Measurements from ENCODE around the gene TFEB.
A peak's percentile ranks its signal among the peaks of the same experiment; 100 is the strongest.

The TFEB gene

GRCh38 chr6:41671376-41671775, 64.0 kb downstream of the TFEB start:
- DNase-seq, result no peak

- DNase-seq, result no peak
Observed at GRCh38 chr6:41670703-41671360, 64.6 kb downstream of the TFEB start.

- no peak for DNase-seq
Observed at GRCh38 chr6:41668968-41669367, 66.4 kb downstream of the TFEB start.

- DNase-seq, result no peak
Observed at GRCh38 chr6:41667195-41667594, 68.2 kb downstream of the TFEB start.

- no peak for DNase-seq
Observed at GRCh38 chr6:41664271-41664670, 71.1 kb downstream of the TFEB start.

GRCh38 chr6:41663568-41663967, 71.8 kb downstream of the TFEB start:
- no peak for DNase-seq

- DNase-seq, result peak; percentile 22
Observed at GRCh38 chr6:41659935-41660334, 75.5 kb downstream of the TFEB start.

- no peak for DNase-seq
Observed at GRCh38 chr6:41658636-41659035, 76.8 kb downstream of the TFEB start.

- no peak for DNase-seq
Observed at GRCh38 chr6:41657131-41658094, 78.0 kb downstream of the TFEB start.

GRCh38 chr6:41656002-41656691, 79.3 kb downstream of the TFEB start:
- no peak for DNase-seq

- no peak for DNase-seq
Observed at GRCh38 chr6:41655646-41656001, 79.8 kb downstream of the TFEB start.

- DNase-seq, result no peak
Observed at GRCh38 chr6:41655176-41655575, 80.2 kb downstream of the TFEB start.

- no peak for DNase-seq
Observed at GRCh38 chr6:41654698-41655151, 80.7 kb downstream of the TFEB start.

GRCh38 chr6:41654151-41654697, 81.2 kb downstream of the TFEB start:
- no peak for DNase-seq

GRCh38 chr6:41653691-41654090, 81.7 kb downstream of the TFEB start:
- no peak for DNase-seq

- no peak for DNase-seq
Observed at GRCh38 chr6:41652866-41653652, 82.3 kb downstream of the TFEB start.

GRCh38 chr6:41651962-41652657, 83.3 kb downstream of the TFEB start:
- DNase-seq, result no peak

GRCh38 chr6:41651246-41651961, 84.0 kb downstream of the TFEB start:
- DNase-seq, result no peak

GRCh38 chr6:41650120-41650519, 85.3 kb downstream of the TFEB start:
- no peak for DNase-seq

- no peak for DNase-seq
Observed at GRCh38 chr6:41649596-41649995, 85.8 kb downstream of the TFEB start.

- no peak for DNase-seq
Observed at GRCh38 chr6:41648921-41649320, 86.5 kb downstream of the TFEB start.
